HG03060 (cell line): ENCODE measurements around the gene PADI6.

Source experiments
- ATAC-seq: cut with Tn5 transposase; IDR thresholded peaks from one replicate; pipeline ENCODE4 v1.9.1; 2021; ENCODE audit warnings: low read depth, moderate number of reproducible peaks; ENCODE audit not compliant: unreplicated experiment

The PADI6 gene

DNA sequence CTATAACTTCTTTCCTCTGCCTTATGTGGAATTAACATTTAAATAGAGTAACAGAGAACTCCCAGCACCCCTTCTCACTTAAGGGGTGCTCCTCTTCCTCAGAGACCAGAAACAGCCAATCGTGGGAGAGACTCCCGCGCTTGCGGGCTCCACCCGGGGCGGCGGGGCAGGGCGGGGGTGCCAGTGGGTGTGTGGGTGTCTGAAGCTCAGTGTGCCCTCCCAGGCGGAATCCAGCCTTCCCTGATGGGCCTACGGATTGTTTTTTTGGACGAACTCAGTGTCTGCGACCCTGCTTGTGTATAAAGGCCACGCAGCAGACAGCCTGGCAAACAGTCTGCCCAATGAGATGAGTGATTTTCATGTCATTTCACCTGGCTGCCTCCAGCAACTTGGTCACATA is 61.3 kb downstream of the PADI6 start:
- ATAC-seq = no peak

DNA sequence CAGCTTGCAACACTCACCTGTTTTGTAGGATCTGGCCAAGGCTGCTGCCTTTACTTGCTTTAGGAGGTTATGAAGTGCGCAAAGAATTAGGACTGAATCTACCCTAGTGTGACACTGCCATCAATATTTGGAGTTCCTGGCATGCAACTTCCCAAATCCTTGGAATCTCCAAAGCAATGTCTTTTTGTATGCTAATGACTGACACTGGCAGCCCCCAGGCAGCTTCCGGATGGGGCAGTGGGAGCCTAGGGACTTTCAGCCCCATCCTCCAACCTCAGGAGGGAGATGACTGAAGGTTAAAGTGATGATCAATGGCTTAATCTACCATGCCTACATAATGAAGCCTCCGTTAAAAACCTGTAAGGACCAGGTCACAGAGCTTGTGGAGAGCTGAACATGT is 62.0 kb downstream of the PADI6 start:
- no peak for ATAC-seq

GRCh38 chr1:17434601-17435000 is 62.6 kb downstream of the PADI6 start:
- no peak for ATAC-seq

GRCh38 chr1:17436380-17437174 is 64.6 kb downstream of the PADI6 start:
- ATAC-seq = no peak

DNA sequence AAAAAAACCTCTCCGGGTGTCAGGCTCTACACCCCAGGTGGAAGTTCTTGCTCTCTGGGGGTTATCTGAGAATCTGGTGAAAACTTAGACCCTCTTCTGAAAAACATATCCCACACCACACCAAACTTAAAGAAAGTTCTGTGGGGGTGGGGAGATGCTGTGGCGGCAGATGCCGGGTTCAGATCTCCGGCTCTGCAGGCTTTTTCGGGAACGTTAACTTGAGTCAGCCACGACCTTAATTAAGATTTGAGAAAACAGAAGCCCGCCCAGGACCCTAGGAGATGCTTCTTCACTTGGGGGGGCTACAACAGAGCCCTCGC is 65.2 kb downstream of the PADI6 start:
- no peak for ATAC-seq

DNA sequence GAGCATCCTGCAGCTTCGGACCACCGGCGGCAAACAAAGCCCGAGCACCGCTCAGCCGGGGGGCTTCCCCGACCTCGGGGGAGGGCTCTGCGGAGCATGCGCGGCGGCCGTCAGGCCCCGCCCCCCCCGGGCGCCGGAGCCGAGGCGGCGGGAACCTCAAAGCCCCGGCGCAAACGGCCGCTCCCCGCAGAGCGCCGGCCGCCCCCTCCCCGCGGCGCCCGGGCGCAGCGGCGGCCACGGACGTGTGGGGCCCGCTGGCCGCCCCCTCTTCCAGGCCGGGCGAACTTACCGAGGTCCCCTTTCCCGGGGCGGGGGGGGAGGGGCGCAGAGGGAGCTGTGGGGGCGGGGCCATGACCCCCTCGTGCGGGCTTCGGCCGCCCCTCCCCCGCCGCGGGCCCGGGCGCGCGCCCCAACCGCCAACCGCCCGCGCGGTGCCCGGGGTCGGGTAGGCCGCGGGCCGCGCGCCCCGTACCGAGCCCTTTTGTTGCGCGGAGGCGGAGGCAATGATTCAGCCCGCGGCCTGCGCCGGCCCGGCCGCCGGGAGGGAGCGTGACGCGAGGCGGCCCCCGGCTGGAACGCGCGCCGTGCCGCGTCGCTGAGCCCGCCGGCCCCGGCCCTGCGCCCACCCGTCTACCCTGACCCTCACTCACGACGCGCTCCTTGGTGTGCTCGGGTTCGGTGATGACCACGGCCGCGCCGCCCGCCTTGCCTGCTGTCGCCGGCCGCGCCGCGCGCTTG is 65.8 kb downstream of the PADI6 start:
- no peak for ATAC-seq

DNA sequence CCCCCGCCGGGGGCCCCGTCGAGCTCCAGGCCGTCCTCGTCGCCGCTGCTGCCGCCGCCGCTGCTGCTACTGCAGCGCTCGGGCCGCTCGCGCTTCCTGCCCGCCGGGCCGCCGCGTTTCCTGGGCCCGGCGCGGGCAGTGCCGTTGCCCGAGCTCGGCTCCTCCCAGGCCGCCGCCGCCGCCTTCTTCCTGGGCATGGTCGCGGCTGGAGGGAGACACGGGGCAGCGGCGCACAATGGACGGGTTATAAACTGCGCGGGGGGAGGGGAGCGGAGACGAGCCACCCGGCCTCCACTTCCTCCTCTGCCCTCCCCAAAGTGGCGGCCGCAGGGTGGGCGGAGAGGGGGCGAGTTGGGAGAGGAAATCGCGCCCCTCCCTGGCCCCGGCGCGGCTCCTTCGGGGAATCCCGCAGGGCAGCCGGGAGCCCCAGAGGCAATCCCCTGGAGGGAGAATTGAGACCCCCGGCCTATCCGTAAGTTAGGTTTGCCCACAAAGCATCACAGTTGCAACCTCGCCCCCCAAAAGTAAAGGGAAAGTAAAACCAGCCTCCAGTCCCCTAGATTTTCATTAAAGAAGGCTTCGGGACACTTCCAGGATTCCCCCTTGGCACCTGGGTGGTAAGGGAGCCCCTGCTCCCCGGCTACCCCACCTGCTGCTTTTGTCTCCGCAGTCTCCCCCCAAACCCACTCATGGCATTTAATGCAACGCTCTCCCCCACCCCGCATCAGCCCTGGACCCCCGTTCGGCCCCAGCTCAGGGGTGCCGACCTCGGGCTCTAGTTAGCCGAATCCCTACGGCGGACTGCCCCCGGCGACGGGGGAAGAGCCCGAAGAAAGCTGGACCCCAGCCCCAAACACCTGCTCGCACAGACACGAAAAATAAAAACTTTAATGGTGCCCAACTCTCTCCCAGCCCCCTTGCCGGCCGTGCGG is 66.6 kb downstream of the PADI6 start:
- no peak for ATAC-seq

DNA sequence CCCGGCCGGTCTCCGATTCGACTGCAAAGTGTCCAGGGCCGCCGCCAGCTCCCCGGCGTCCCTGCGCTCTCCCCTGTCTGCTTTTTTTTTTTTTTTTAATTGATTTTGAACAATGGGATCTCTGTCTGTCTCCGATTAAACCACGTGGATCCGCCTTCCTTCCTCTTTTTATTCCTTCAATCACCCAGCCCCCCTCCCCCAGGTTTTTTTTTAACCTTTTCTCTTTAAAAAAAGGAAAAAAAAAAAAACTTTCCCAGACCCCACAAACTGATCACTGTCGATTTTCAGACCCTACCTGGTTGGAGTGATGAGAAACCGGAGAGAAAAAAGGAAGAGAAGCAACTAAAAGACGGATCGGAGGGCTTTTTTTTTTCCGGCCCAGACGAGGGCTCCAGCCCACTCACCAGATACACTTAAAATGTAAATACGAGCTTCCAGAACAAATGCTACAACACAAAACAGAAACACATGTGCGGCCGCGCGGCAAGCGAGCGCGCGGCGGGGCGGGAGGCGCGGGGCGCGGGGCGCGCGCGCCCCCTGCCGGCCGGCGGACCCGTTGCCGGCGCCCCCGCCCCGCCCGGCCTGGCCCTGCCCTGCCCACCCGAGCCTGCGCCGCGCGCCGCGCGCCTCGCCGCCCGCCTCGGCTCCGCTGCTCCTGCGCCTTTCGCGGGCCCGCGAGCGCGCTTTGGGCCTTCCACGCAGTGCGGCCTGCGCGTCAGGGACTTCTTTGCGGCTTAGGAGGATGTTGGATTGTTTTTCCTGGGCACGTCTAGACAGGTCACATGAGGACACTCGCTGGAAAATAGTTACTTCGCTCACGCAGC is 67.5 kb downstream of the PADI6 start, which contains the start of gene RCC2:
Gene RCC2, minus strand, starts transcription at position 428 of the 824 bp plus-strand sequence. CDS start 1,163 bp downstream, outside the sequence.
- ATAC-seq = no peak

DNA sequence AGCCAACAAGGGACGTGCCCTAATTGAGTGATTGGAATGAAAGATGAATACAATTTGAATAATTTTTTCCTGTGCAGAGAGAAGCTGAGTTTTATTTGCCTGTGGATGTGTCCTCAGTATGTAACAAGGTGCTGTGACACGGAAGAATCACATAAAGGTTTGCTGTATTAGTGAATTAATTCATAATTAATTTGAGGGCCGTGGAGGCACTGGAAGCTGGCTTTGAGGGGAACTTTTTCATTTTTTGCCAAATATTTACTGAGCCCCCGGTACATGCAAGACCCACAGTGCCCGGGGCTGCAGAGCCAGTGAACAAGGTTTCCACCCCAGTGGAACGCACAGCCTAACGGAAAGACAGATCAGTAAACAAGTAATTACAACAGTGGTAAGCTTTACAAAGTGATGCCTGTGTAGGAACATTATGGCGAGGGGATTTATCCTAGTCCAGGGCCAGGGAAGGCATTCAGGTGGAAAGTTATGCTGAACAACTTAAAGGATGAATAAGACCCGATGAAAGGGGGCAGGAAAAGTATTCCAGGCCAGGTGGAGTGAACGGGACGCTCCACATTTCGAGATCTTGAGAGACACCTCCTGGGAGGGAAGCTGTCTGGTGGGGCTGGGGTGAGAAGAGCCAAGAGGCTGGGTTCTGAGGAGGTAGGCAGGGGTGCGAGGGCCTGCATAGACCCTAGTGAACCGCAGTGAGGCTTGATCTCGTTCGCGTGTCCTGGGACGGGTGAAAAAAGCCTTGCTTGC is 68.3 kb downstream of the PADI6 start:
- ATAC-seq = no peak

DNA sequence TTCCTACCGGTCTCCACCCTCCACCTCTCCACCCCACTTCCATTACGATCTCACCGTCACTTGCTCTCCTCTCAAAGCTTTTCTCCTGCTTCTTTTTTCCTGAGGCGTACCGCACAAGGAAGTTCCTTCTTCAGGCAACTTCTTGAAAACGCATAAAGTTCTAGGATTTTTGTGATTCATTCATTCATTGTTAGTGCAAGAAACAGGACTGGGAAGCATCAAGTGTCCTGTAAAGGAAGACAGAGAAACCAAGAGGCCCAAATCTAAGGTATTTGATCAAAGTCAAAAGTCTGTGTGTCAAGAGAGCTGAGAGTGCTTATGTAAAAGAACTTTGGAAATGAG is 68.8 kb downstream of the PADI6 start:
- ATAC-seq = no peak

DNA sequence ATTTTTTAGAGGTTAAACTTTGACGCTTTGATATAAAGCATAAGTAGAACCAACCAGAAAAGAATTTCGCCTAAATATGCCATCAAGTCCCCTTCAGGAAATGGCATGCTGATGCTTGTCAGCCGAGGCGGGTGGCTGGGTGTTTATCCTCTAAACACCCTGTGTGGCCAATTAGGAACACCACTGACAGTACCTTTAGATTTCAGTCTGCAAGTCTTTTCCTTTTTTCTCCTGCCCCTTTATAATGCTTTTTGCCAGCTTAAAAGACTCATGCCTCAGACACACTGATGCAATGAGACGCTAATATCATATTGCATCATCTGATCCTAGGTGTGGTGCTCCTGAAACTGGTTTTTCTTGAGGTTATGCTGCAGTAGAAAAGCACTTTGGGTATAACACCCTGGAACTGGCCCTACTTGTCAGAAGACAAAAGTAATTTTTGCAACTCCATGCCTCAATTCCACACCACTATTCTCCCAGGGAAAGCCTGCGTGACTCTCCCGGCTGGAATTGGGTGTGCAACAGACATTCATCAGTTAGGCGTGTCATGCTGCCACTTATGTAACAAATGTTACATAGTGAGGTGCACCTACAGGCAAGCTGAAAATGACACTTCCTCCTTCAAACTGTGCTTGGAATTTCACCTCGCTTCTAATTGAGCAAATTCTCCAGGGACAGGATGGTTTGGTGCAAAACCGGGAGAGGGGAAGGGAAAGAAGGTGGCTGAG is 69.4 kb downstream of the PADI6 start:
- no peak for ATAC-seq

- no peak for ATAC-seq
Observed at GRCh38 chr1:17441993-17442357, 70.0 kb downstream of the PADI6 start.

DNA sequence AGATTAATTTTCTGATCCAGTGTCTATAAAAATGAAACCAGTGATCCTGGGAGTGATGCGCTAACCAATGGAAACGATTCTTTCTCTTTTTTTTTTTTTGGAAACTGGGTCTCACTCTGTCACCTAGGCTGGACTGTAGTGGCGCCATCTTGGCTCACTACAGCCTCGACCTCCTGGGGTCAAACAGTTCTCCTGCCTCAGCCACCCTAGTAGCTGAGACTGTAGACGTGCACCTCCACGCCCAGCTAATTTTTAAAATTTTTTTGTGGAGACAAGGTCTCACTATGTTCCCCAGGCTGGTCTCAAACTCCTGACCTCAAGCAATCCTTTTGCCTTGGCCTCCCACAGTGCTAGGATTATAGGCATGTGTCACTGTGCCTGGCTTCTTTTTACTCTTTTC is 70.8 kb downstream of the PADI6 start:
- ATAC-seq = no peak

DNA sequence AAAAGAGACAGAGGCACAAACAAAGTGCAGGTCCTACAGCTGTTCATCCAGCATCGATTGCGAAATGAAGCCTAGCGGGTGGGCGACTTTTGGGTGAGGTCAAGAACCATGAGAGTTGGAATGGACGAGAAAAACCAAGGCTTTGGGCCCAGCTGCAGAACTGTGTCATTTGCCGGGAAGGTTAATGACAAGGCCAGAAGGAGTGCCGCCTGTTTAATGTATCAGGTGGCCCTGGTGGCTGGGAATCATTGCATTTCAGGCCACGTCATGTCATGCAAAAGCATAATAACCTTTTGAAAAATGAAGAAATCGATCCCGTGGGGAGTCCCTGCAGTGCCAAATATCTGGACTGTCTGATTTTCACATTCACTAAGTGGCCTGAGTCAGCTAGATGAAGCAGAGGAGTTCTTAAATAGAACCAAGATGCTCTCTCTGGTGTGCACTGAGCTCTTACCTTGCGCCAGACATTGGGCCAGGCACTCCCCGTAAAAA is 75.6 kb downstream of the PADI6 start:
- no peak for ATAC-seq
